NB4 (cell line): ENCODE results near the gene HDGF.

Experiments used
- CTCF ChIP-seq: IDR thresholded peaks from one replicate; pipeline ENCODE4 v1.5.1; 2012; ENCODE audit warnings: low read depth, low read length
- MYC ChIP-seq: IDR thresholded peaks from 2 replicates; pipeline ENCODE4 v1.6.1; 2011; ENCODE audit warnings: low read depth, low read length

DNA sequence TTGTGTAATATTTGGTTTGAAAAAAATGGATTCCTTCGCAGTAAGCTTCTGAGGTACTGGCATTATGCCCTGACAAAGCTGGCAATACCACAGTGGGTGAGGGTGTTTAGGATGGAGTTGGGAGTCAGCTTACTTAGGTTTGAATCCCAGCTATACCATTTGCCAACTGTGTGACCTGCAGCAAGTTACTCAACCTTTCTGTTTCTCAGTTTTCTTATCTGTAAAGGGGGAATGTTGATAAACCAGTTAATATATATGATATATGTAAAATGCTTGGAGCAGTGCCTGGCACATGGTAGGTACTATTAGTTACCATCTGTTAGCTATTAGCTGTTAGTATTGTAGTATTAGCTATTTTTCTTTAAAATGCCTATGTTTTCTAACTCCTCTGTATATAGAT, 4.9 kb upstream of the HDGF start:
- TF ChIP-seq CTCF (no peak), MYC (no peak)
